Measurements from ENCODE around the gene TMEM233. TPM values are rescaled to one million over a fixed set of nuclear protein-coding genes. Genes with fewer than 3 reads are reported as not detected.

Gene TMEM233
- total RNA-seq, 4 donors from 2014 or later: 0.38 TPM; not detected in 3

- no peak for TF ChIP-seq POLR2A (IDR thresholded peaks at IDR 0.05)
- no peak for TF ChIP-seq CTCF (IDR thresholded peaks at IDR 0.05)
- no peaks in the 10 kb centered on the region for H3K27me3 ChIP-seq
- H3K36me3 ChIP-seq: peaks cover 0 to 69% (median 7%) of the 10 kb centered on the region in 3 donors
- no peak for DNase-seq
- no peaks in the 10 kb centered on the region for H3K9me3 ChIP-seq
- peaks cover 10 to 60% (median 16%) of the 10 kb centered on the region in 4 donors for H3K4me1 ChIP-seq
- H3K4me3 ChIP-seq: no peak overlapping the region
- H3K27ac ChIP-seq: peak overlapping the region in 3 of 4 donors; percentile 59 to 82 (median 78)
These were observed 85.5 kb downstream of the TMEM233 start for GRCh38 chr12:119679081-119679480.

DNA sequence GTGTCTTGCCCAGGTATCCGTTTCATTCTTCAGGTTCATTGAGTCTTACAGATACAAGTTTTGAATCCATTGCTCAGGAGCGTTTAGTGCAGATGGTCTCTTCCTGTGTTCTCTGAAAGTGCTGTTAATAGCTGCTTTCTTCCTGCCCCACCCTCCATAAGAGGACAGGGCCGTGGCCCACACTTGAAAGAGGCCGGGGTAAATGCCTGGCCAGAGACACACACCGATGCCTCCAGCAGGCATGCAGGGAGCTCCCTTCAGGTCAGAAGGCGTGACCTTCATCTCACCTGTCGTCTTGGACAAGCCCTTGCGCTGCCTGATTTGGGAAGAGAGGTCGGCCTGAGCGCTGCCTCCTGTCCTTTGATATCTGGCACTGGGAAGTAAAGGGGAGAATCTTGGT, 85.9 kb downstream of the TMEM233 start:
- DNase-seq: peak in 1 of 3 donors; percentile 48

DNA sequence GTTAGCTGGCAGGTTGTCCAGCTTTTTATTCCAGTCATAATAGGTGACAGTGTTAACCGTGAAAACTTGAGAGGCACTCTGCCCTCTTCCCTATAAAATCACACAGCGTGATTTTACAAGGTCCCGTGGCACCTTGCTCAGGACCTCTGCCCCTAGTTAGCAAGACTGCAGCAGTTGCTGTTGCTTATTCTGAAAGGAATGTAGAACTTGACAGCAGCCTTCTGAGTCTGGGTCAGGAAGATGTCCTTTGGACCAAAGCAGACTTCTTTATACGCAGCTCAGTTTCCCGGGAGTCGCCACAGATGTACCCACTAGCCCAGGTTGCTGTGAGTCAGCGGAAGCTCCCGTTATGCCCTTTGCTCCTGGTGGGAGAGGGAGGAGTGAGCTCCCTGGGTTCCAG, 87.5 kb downstream of the TMEM233 start:
- H3K27me3 ChIP-seq: no peaks in the 10 kb centered on the region
- peak in 2 of 3 donors; percentile 70 to 84 for DNase-seq
- peaks cover 10 to 63% (median 16%) of the 10 kb centered on the region in 4 donors for H3K4me1 ChIP-seq
- peaks cover 0 to 49% (median 7%) of the 10 kb centered on the region in 3 donors for H3K36me3 ChIP-seq
- no peak overlapping the region for H3K4me3 ChIP-seq
- peak overlapping the region; percentile 61 to 82 (median 76) for H3K27ac ChIP-seq
- H3K9me3 ChIP-seq: no peaks in the 10 kb centered on the region
- no peak for TF ChIP-seq CTCF (IDR thresholded peaks at IDR 0.05)
- TF ChIP-seq POLR2A (IDR thresholded peaks at IDR 0.05): peak in 1 of 2 donors; percentile 43

More for the DNA sequence above, 85.9 kb downstream of the TMEM233 start:
- Histone ChIP-seq H3K36me3 (peaks cover 0 to 65% (median 7%) of the 10 kb centered on the region in 3 donors), H3K9me3 (no peaks in the 10 kb centered on the region), H3K4me3 (no peak overlapping the region), H3K27me3 (no peaks in the 10 kb centered on the region), H3K27ac (peak overlapping the region in 3 of 4 donors; percentile 59 to 82 (median 78)), H3K4me1 (peaks cover 10 to 55% (median 16%) of the 10 kb centered on the region in 4 donors)
- no peak for TF ChIP-seq POLR2A (IDR thresholded peaks at IDR 0.05)
- TF ChIP-seq CTCF (IDR thresholded peaks at IDR 0.05): no peak

DNA sequence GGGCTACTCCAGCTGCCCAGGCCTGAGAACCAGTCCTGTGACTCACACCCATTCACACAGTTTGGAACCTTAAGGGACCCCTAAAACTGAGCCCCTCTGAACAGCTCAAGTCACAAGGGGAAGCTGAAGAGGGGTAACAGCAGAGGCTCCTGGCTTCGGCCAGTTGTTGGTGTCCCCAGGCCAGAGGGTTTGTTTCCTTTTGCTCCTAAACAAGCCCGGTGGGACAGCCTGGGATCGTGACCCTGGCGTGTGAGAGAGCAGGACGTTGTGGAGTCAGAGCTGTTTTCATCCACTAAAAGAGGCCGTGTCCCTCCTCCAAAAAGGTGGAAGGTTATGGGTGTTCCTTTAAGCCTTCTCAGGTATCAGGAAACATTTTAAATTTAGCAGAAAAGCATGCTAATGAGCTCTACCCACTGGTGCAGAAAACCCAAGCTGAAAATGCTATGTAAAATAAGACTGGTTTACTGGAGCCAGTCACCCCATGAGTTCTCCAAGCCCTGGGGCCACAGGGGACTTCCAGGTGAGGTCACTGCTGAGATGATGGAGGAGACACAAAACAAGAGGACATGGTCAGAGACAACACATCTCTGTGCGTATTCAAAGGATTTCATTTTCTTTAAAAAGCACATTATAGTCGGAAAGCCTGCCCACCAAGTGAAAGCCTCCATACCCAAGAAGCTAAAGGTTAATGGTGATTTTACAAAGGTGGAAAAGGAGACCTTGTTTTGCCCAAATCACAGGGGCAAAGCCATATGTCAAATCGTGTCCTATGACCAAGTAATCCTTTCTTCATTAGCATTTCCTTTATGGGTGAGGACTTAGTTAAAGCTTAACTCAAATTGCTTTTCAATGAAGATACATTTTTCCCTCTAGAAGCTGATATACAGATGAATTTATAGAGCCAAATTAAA, 88.4 kb downstream of the TMEM233 start:
- H3K4me3 ChIP-seq: no peak overlapping the region
- H3K4me1 ChIP-seq: peaks cover 10 to 68% (median 16%) of the 10 kb centered on the region in 4 donors
- TF ChIP-seq CTCF (IDR thresholded peaks at IDR 0.05) (no peak), POLR2A (IDR thresholded peaks at IDR 0.05) (no peak)
- H3K36me3 ChIP-seq: peaks cover 0 to 40% (median 7%) of the 10 kb centered on the region in 3 donors
- H3K9me3 ChIP-seq: no peaks in the 10 kb centered on the region
- peak in 2 of 3 donors; percentile 40 to 51 for DNase-seq
- no peaks in the 10 kb centered on the region for H3K27me3 ChIP-seq
- peak overlapping the region; percentile 61 to 82 (median 76) for H3K27ac ChIP-seq

DNA sequence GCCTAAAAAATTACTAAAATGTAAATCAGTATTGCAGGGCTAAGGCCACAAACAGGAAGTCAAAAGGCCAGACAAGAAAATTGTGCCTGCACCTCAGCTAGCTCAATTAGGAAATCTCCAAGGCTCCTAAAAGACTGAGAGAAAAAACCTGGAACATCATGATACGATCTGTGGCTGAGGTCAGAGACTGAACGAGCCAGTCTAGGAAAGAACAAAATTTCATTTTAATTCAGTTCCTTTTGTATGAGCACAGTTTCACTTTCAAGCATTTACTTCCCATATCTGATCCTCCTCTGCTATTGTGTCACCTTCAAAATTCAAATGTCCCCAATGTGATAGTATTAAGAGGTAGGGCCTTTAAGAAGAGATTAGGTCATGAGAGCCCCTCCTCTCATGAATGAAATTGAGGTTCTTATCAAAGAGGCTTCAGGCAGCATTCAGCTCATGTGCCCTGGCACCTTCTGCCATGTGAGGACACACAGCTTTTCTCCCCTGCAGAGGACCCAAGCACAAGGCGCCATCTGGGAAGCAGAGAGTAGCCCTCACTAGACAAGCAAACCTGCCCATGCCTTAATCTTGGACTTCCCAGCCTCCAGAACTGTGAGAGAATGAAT, 89.2 kb downstream of the TMEM233 start:
- Histone ChIP-seq H3K36me3 (peaks cover 0 to 33% (median 7%) of the 10 kb centered on the region in 3 donors), H3K27me3 (no peaks in the 10 kb centered on the region), H3K9me3 (no peaks in the 10 kb centered on the region), H3K4me1 (peaks cover 10 to 73% (median 16%) of the 10 kb centered on the region in 4 donors), H3K4me3 (no peak overlapping the region), H3K27ac (peak overlapping the region; percentile 61 to 82 (median 76))
- DNase-seq: no peak
- TF ChIP-seq POLR2A (IDR thresholded peaks at IDR 0.05) (no peak), CTCF (IDR thresholded peaks at IDR 0.05) (no peak)

Data from Peyer's patch (tissue), 4 donors.